ENCODE data around the gene CEP55. TPM values are rescaled to one million over a fixed set of nuclear protein-coding genes. Genes with fewer than 3 reads are reported as not detected.

Gene CEP55
- total RNA-seq, 6 experiments from 2014 or later: 21.6 to 55.3 (median 48.1) TPM

- no peak for TF ChIP-seq CTCF (IDR thresholded peaks at IDR 0.05)
- H3K27ac Mint-ChIP-seq: no peak overlapping the region; the same call in 1 of the 2 replicates
- H3K9me3 Mint-ChIP-seq: no peaks in the 10 kb centered on the region
- H3K4me3 Mint-ChIP-seq: no peak overlapping the region
- H3K36me3 Mint-ChIP-seq (ENCODE audit: low read depth): no peaks in the 10 kb centered on the region
- peaks cover 36% of the 10 kb centered on the region for H3K4me1 Mint-ChIP-seq (ENCODE audit: low read depth)
- peaks cover 9% of the 10 kb centered on the region for H3K27me3 Mint-ChIP-seq (ENCODE audit: insufficient read depth)
- DNase-seq: no peak
These were observed 51.1 kb downstream of the CEP55 start for GRCh38 chr10:93547522-93547921.

DNA sequence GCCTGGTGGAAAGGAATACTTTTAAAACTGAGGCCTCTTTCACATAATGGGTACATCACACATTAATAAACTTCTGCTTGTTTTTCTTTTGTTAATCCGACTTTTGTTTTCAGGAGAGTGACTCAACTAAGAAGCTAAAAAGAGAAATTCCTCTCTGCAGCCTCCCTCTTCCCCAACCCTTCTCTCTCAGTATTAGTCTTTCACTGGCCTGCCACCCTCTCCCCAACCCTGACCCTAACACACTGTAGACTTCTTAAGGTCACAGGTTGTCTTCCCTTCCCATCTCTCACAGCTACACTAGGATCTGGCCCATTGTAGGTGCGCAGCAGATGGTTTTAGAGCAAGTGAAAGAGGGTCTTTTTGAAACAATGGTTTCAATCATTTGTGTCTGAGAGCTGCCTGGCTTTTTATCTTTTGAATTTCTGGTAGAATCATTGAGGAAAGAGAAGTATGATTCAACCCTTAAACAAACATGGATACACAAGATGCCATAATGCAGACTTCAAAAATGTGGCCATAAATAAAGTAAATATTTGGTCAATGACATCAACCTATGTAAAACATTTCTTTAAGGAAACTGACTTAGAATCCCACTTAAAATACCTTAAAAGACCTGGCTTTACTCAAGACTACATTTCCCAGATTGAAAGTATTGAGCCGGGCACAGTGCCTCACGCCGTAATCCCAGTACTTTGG, 52.1 kb downstream of the CEP55 start:
- peak; percentile 69 for DNase-seq
- no peak for TF ChIP-seq CTCF (IDR thresholded peaks at IDR 0.05)
- peaks cover 32% of the 10 kb centered on the region for H3K4me1 Mint-ChIP-seq (ENCODE audit: low read depth)
- no peaks in the 10 kb centered on the region for H3K36me3 Mint-ChIP-seq (ENCODE audit: low read depth)
- peaks cover 3% of the 10 kb centered on the region for H3K27me3 Mint-ChIP-seq (ENCODE audit: insufficient read depth)
- H3K4me3 Mint-ChIP-seq: peak overlapping the region; percentile 67
- H3K9me3 Mint-ChIP-seq: no peaks in the 10 kb centered on the region
- H3K27ac Mint-ChIP-seq: peak overlapping the region; percentile 84

- peaks cover 3% of the 10 kb centered on the region for H3K27me3 Mint-ChIP-seq (ENCODE audit: insufficient read depth)
- H3K4me1 Mint-ChIP-seq (ENCODE audit: low read depth): peaks cover 42% of the 10 kb centered on the region
- DNase-seq: no peak
- no peaks in the 10 kb centered on the region for H3K9me3 Mint-ChIP-seq
- no peak overlapping the region for H3K4me3 Mint-ChIP-seq
- H3K36me3 Mint-ChIP-seq (ENCODE audit: low read depth): no peaks in the 10 kb centered on the region
- H3K27ac Mint-ChIP-seq: no peak overlapping the region
- TF ChIP-seq CTCF (IDR thresholded peaks at IDR 0.05): no peak
These were observed 54.2 kb downstream of the CEP55 start for GRCh38 chr10:93550606-93551005.

- TF ChIP-seq CTCF (IDR thresholded peaks at IDR 0.05): no peak; the same call in 1 of the 2 replicates
- no peak overlapping the region for H3K4me3 Mint-ChIP-seq
- DNase-seq: no peak
- H3K36me3 Mint-ChIP-seq (ENCODE audit: low read depth): no peaks in the 10 kb centered on the region
- H3K27me3 Mint-ChIP-seq (ENCODE audit: insufficient read depth): peaks cover 7% of the 10 kb centered on the region
- H3K9me3 Mint-ChIP-seq: no peaks in the 10 kb centered on the region
- H3K4me1 Mint-ChIP-seq (ENCODE audit: low read depth): peaks cover 29% of the 10 kb centered on the region
- H3K27ac Mint-ChIP-seq: no peak overlapping the region
These were observed 56.4 kb downstream of the CEP55 start for GRCh38 chr10:93552780-93553179.

DNA sequence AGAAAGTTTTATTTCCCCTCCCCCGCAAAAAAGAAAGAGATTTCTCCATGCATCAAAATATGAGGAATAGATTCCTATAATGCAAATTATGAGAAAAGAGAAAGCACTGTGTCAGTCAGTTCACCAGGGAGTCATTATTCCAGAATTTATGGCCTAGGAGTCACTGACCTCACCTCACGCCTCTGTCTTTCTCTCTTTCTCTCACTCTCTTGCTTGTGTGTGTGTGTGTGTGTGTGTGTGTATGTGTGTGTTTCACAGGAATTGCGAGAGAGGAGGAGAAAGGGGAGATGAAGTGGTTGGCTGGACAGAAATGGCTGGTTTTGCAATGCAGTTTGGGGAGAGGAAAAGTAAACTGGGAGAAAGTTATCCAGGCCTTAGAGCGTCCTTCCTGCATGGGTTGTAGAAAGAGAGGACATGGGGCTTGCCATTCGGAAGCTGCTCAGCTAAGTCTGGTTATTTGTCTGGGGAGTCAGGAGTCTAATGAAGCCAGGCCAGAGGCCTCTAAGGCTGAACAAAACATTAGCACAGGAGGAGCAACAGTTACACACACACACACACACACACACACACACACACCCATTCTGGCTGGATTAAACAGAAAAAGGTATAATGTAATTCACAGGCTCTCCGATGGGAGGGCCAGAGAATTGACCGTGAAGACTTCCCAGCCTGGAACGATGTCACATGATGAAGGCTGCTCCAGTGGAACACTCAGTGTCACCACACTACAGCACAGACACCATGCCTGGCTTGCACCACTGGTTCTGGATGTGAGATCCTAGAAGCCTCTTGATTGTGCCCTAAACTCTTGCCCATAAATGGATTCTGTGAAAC, 57.3 kb downstream of the CEP55 start:
- TF ChIP-seq CTCF (IDR thresholded peaks at IDR 0.05): no peak
- H3K4me3 Mint-ChIP-seq: no peak overlapping the region
- DNase-seq: no peak
- H3K4me1 Mint-ChIP-seq (ENCODE audit: low read depth): peaks cover 20% of the 10 kb centered on the region
- peaks cover 13% of the 10 kb centered on the region for H3K27me3 Mint-ChIP-seq (ENCODE audit: insufficient read depth)
- H3K36me3 Mint-ChIP-seq (ENCODE audit: low read depth): no peaks in the 10 kb centered on the region
- H3K27ac Mint-ChIP-seq: no peak overlapping the region
- H3K9me3 Mint-ChIP-seq: no peaks in the 10 kb centered on the region

Data from HFFc6 (cell line).